CD4-positive, alpha-beta T cell treated with Interleukin-15 for 1 hour (primary cell): ENCODE data around the gene CD300LG.
A peak's percentile ranks its signal among the peaks of the same experiment; 100 is the strongest.
"Not testable (repeated sequence)": the region's sequence is repeated elsewhere in the genome, so short reads cannot be mapped to it uniquely, and the experiment has no call there.

Experiments
- DNase-seq: peaks from one replicate; pipeline ENCODE4 v3.0.0-alpha.2; 2020

Gene CD300LG

GRCh38 chr17:43881181-43881580, 34.2 kb downstream of the CD300LG start:
- no peak for DNase-seq

- no peak for DNase-seq
These were observed 35.0 kb downstream of the CD300LG start for GRCh38 chr17:43881758-43882505.

GRCh38 chr17:43882761-43883415, 35.9 kb downstream of the CD300LG start:
- no peak for DNase-seq

GRCh38 chr17:43888548-43888947, 41.6 kb downstream of the CD300LG start:
- DNase-seq = no peak

GRCh38 chr17:43890240-43890639, 43.3 kb downstream of the CD300LG start:
- DNase-seq = no peak

- DNase-seq = no peak
These were observed 45.1 kb downstream of the CD300LG start for GRCh38 chr17:43891851-43892646.

- DNase-seq = no peak
These were observed 45.6 kb downstream of the CD300LG start for GRCh38 chr17:43892647-43892952.

- DNase-seq = not testable (repeated sequence)
These were observed 47.5 kb downstream of the CD300LG start for GRCh38 chr17:43894494-43894893.

- no peak for DNase-seq
These were observed 50.9 kb downstream of the CD300LG start for GRCh38 chr17:43897831-43898230.

GRCh38 chr17:43898446-43898845, 51.5 kb downstream of the CD300LG start:
- no peak for DNase-seq

GRCh38 chr17:43900183-43900857, 53.3 kb downstream of the CD300LG start:
- peak; percentile 84 for DNase-seq

GRCh38 chr17:43900858-43901754, 54.1 kb downstream of the CD300LG start:
- no peak for DNase-seq

GRCh38 chr17:43901861-43902589, 55.0 kb downstream of the CD300LG start:
- no peak for DNase-seq

- no peak for DNase-seq
These were observed 58.5 kb downstream of the CD300LG start for GRCh38 chr17:43905400-43905984.

GRCh38 chr17:43905985-43906852, 59.2 kb downstream of the CD300LG start:
- peak; percentile 49 for DNase-seq

- DNase-seq = peak; percentile 32
These were observed 60.0 kb downstream of the CD300LG start for GRCh38 chr17:43906951-43907424.

GRCh38 chr17:43907425-43907981, 60.5 kb downstream of the CD300LG start, which contains the start of gene MPP2:
TSS of gene MPP2 (minus strand) at chr17:43907536. CDS start at chr17:43904460, 3,076 bp downstream.
- DNase-seq = peak; percentile 64

GRCh38 chr17:43907998-43908721, 61.2 kb downstream of the CD300LG start:
- peak; percentile 59 for DNase-seq
